ENCODE measurements around the gene MRPS23. TPM values are rescaled to one million over a fixed set of nuclear protein-coding genes. Genes with fewer than 3 reads are reported as not detected.
A peak's percentile ranks its signal among the peaks of the same experiment; 100 is the strongest.

Gene MRPS23
- total and polyA plus RNA-seq, 10 donors, result 7.3 to 29.2 (median 23.3) TPM

DNA sequence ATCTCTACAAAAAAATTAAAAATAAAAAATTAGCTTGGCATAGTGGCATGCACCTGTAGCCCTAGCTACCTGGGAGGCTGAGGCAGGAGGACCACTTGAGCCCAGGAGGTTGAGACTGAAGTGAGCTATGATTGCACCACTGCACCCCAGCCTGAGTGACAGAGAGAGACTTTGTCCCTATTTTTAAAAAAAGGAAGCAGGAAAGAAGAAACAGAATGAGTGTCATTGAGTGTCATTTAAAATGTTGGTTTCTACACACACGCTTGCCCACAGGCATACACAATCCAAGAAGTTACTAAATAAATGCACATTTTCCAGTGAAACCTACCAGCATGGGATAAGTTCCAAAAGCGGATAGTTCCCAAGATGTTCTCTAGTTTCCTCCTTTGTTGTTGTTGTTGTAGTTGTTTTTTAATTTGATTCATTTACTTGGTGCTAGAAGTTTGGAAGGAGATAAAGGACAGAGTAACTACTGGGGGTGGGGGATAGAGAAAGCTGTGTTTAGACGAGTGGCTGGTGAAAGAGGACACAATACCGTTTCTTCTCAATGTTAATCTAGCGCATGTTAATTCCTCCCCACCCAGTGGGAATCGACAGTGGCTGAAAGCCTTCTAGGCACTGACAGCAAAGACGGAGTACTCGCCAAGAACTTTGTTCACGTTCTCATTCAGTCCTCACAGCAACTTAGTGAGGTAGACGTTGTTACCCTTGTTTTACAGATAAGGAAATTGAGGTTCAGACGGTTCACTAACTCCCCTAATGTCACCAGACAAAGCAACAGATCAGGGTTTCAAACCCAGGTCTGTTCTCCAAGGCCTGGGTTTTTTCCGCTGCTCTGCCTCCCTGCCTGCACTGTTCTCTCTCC, 17.3 kb downstream of the MRPS23 start:
- peak overlapping the region in 7 of 8 donors; percentile 11 to 63 (median 33) for H3K4me3 ChIP-seq
- no peaks in the 10 kb centered on the region for H3K9me3 ChIP-seq
- peak overlapping the region in 6 of 8 donors; percentile 32 to 73 (median 56) for H3K27ac ChIP-seq
- 28 to 39% (median 34%) methylated on average over 12 of the region's 12 CpGs for WGBS, 5 donors
- peaks cover 6 to 21% (median 11%) of the 10 kb centered on the region in 6 donors for H3K4me1 ChIP-seq
- no peak for DNase-seq
- intact Hi-C loops (cut with DNase I; ENCODE audit: low total_unique reads), result loop anchor here (10.0 kb wide), 1 partner anchor 698 kb away; no protein-coding TSS in a partner anchor
- H3K27me3 ChIP-seq (replicated peaks in 1 of 7), result no peaks in the 10 kb centered on the region
- no peak for TF ChIP-seq POLR2AphosphoS5 (IDR thresholded peaks at IDR 0.05)
- TF ChIP-seq, protein P1, sequence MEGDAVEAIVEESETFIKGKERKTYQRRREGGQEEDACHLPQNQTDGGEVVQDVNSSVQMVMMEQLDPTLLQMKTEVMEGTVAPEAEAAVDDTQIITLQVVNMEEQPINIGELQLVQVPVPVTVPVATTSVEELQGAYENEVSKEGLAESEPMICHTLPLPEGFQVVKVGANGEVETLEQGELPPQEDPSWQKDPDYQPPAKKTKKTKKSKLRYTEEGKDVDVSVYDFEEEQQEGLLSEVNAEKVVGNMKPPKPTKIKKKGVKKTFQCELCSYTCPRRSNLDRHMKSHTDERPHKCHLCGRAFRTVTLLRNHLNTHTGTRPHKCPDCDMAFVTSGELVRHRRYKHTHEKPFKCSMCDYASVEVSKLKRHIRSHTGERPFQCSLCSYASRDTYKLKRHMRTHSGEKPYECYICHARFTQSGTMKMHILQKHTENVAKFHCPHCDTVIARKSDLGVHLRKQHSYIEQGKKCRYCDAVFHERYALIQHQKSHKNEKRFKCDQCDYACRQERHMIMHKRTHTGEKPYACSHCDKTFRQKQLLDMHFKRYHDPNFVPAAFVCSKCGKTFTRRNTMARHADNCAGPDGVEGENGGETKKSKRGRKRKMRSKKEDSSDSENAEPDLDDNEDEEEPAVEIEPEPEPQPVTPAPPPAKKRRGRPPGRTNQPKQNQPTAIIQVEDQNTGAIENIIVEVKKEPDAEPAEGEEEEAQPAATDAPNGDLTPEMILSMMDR (IDR thresholded peaks at IDR 0.05 in 8 of 11, conservative IDR thresholded peaks at IDR 0.05 in 3 of 11), result no peak
- no peak for TF ChIP-seq POLR2A (IDR thresholded peaks at IDR 0.05)
- H3K36me3 ChIP-seq, result peaks cover 0 to 11% (median 4%) of the 10 kb centered on the region in 6 donors

DNA sequence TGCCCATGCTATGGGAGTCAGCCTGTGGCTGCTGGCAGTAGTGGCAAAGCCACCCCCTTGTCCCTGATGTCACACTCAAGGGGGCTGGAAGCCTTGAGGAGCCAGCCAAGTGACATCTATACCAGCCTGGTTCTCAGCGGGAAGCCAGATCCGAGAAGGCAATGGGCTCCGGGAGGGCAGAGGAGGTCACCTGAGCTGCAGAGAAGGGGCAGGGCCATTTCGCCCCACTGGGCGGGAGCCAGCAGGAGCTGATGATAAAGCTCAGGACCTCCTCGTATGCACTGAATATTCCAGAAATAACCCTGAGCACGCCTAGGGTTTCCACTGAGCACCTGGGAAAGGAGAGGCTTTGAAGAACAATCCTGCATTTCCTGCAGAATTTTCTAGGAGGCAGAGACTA, 19.0 kb downstream of the MRPS23 start:
- TF ChIP-seq, protein P1 (IDR thresholded peaks at IDR 0.05 in 8 of 11, conservative IDR thresholded peaks at IDR 0.05 in 3 of 11), result no peak
- TF ChIP-seq POLR2A (IDR thresholded peaks at IDR 0.05) (no peak), POLR2AphosphoS5 (IDR thresholded peaks at IDR 0.05) (no peak)
- intact Hi-C loops (cut with DNase I; ENCODE audit: low total_unique reads), result loop anchor here (10.0 kb wide), 1 partner anchor 696 kb away; no protein-coding TSS in a partner anchor
- DNase-seq, result no peak
- no peaks in the 10 kb centered on the region for H3K27me3 ChIP-seq (replicated peaks in 1 of 7)
- H3K36me3 ChIP-seq, result no peaks in the 10 kb centered on the region
- no peak overlapping the region for H3K4me3 ChIP-seq
- H3K27ac ChIP-seq, result no peak overlapping the region
- whole genome bisulfite sequencing, 5 donors, result 83 to 94% (median 88%) methylated on average over 5 to 7 of the region's 7 CpGs
- no peaks in the 10 kb centered on the region for H3K9me3 ChIP-seq
- peaks cover 6 to 21% (median 11%) of the 10 kb centered on the region in 6 donors for H3K4me1 ChIP-seq

GRCh38 chr17:57823469-57824401, 26.1 kb downstream of the MRPS23 start:
- no peaks in the 10 kb centered on the region for H3K4me1 ChIP-seq
- 75 to 91% (median 81%) methylated on average over 15 of the region's 15 CpGs for WGBS, 5 donors
- H3K27ac ChIP-seq, result no peak overlapping the region
- TF ChIP-seq POLR2A (IDR thresholded peaks at IDR 0.05) (no peak), POLR2AphosphoS5 (IDR thresholded peaks at IDR 0.05) (no peak)
- TF ChIP-seq, protein P1 (IDR thresholded peaks at IDR 0.05 in 8 of 11, conservative IDR thresholded peaks at IDR 0.05 in 3 of 11), result no peak
- no peaks in the 10 kb centered on the region for H3K36me3 ChIP-seq
- intact Hi-C loops (cut with DNase I; ENCODE audit: low total_unique reads), result no loop called here
- no peak overlapping the region for H3K4me3 ChIP-seq
- no peaks in the 10 kb centered on the region for H3K27me3 ChIP-seq (replicated peaks in 1 of 7)
- no peak for DNase-seq
- no peaks in the 10 kb centered on the region for H3K9me3 ChIP-seq
